H1 (cell line): ENCODE results near the gene MCC. TPM values are rescaled to one million over a fixed set of nuclear protein-coding genes. Genes with fewer than 3 reads are reported as not detected.

Experiments
- CTCF ChIA-PET: fragments of 300-600 bp; sonication (Branson Sonifier 250); formaldehyde crosslinking; loops from one replicate; lab custom pipeline; 2021; ENCODE audit not compliant: partially characterized antibody; lab: Charles Lee
- POLR2A ChIA-PET: fragments of 300-600 bp; sonication (Branson Sonifier 250); formaldehyde crosslinking; loops from one replicate; lab custom pipeline; 2021; ENCODE audit warnings: inconsistent platforms; ENCODE audit not compliant: partially characterized antibody; lab: Charles Lee
- DNase-seq, 2 experiments: peaks; one replicate each; pipeline versions ENCODE4 v3.0.0 to v3.0.0-alpha.2; 2010 to 2022; ENCODE audit warnings: low spot score in 2 of 2, low read depth in 1 of 2, mixed read lengths in 1 of 2
- FAIRE-seq: peaks from 2 replicates; lab custom pipeline; 2011; peaks lifted over from hg19 to GRCh38; lab: Jason Lieb, UNC
- H2AFZ ChIP-seq: 2 replicates; pipeline ENCODE4 v1.8.1; 2012; ENCODE audit warnings: low read length, inconsistent platforms
- H2AK5ac ChIP-seq: 2 replicates; pipeline ENCODE4 v1.6.1; 2013; ENCODE audit warnings: low read depth, low read length
- H2BK120ac ChIP-seq: replicated peaks from 2 replicates; pipeline ENCODE3; 2013; ENCODE audit warnings: low read depth, low read length, inconsistent platforms
- H2BK12ac ChIP-seq: 2 replicates; pipeline ENCODE4 v1.6.1; 2013; ENCODE audit warnings: low read depth, low read length
- H2BK15ac ChIP-seq: 2 replicates; pipeline ENCODE4 v1.6.1; 2013; ENCODE audit warnings: low read length
- H2BK20ac ChIP-seq: 2 replicates; pipeline ENCODE4 v1.6.1; 2013; ENCODE audit warnings: low read length
- H2BK5ac ChIP-seq: 2 replicates; pipeline ENCODE4 v1.6.1; 2013; ENCODE audit warnings: low read depth, low read length
- H3K14ac ChIP-seq: 2 replicates; pipeline ENCODE4 v1.6.1; 2013; ENCODE audit warnings: inconsistent platforms; ENCODE audit not compliant: insufficient read length
- H3K18ac ChIP-seq: 2 replicates; pipeline ENCODE4 v1.6.1; 2013; ENCODE audit warnings: low read length; ENCODE audit errors: extremely low read depth
- H3K23ac ChIP-seq: 2 replicates; pipeline ENCODE4 v1.6.1; 2013; ENCODE audit warnings: inconsistent platforms; ENCODE audit not compliant: insufficient read length
- H3K23me2 ChIP-seq: 2 replicates; pipeline ENCODE4 v1.6.1; 2013; ENCODE audit warnings: low read depth, low read length
- H3K27ac ChIP-seq: 2 replicates; pipeline ENCODE4 v1.6.1; 2011; ENCODE audit warnings: low read depth, low read length, inconsistent platforms
- H3K27me3 ChIP-seq, 4 experiments: replicated peaks in 1 of 4; 1 replicate in 1 of 4; 2 replicates in 3 of 4; pipeline versions ENCODE4 v1.6.1 to v1.8.1; 2011 to 2013; ENCODE audit warnings: low read length in 3 of 4, mild to moderate bottlenecking in 3 of 4, inconsistent platforms in 2 of 4, mixed read lengths in 2 of 4, moderate library complexity in 1 of 4; ENCODE audit not compliant: control insufficient read depth in 3 of 4, insufficient read depth in 3 of 4; ENCODE audit errors: extremely low read depth in 1 of 4
- H3K36me3 ChIP-seq, 4 experiments: 2 replicates each; pipeline versions ENCODE4 v1.6.1 to v1.8.1; 2011 to 2013; ENCODE audit warnings: mild to moderate bottlenecking in 4 of 4, low read length in 3 of 4, moderate library complexity in 2 of 4, control low read depth in 1 of 4, inconsistent platforms in 1 of 4; ENCODE audit not compliant: insufficient read depth in 4 of 4, control insufficient read depth in 2 of 4
- H3K4ac ChIP-seq: replicated peaks from 2 replicates; pipeline ENCODE3; 2013; ENCODE audit warnings: low read length, low read depth, mixed read lengths, inconsistent platforms; ENCODE audit not compliant: insufficient read length
- H3K4me1 ChIP-seq, 4 experiments: replicated peaks in 1 of 4; 1 replicate in 1 of 4; 2 replicates in 3 of 4; pipeline versions ENCODE4 v1.6.1 to v1.8.1; 2011 to 2013; ENCODE audit warnings: low read length in 3 of 4, inconsistent platforms in 2 of 4, mixed read lengths in 1 of 4; ENCODE audit not compliant: insufficient read depth in 4 of 4, control insufficient read depth in 3 of 4
- H3K4me2 ChIP-seq, 2 experiments: 2 replicates each; pipeline versions ENCODE4 v1.6.1 to v1.8.1; 2011 to 2013; ENCODE audit warnings: low read depth in 2 of 2, low read length in 2 of 2, control low read depth in 1 of 2, inconsistent platforms in 1 of 2, mild to moderate bottlenecking in 1 of 2; ENCODE audit not compliant: insufficient read depth in 1 of 2
- H3K4me3 ChIP-seq, 4 experiments: fragments of 200-600, 300-600 bp in 1 of 4; sonication (generic), shearing (Covaris generic), sonication (Bioruptor Twin) in 1 of 4; 2 replicates each; pipeline versions ENCODE4 v1.5.1 to v1.8.1; 2011 to 2016; ENCODE audit warnings: low read length in 4 of 4, low read depth in 3 of 4, control low read depth in 2 of 4, inconsistent platforms in 2 of 4, mild to moderate bottlenecking in 2 of 4, mixed read lengths in 1 of 4, moderate library complexity in 1 of 4; ENCODE audit not compliant: insufficient read depth in 2 of 4; ENCODE audit errors: extremely low read depth in 1 of 4
- H3K56ac ChIP-seq: replicated peaks from 2 replicates; pipeline ENCODE3; 2013; ENCODE audit warnings: low read depth, mild to moderate bottlenecking, mixed read lengths, low read length, inconsistent platforms; ENCODE audit not compliant: insufficient read length
- H3K79me1 ChIP-seq: 2 replicates; pipeline ENCODE4 v1.6.1; 2013; ENCODE audit warnings: low read depth, low read length, control low read depth
- H3K79me2 ChIP-seq, 2 experiments: 2 replicates each; pipeline versions ENCODE4 v1.6.1 to v1.8.1; 2012 to 2013; ENCODE audit warnings: low read length in 2 of 2, mild to moderate bottlenecking in 2 of 2, inconsistent platforms in 1 of 2; ENCODE audit not compliant: insufficient read depth in 2 of 2, control insufficient read depth in 1 of 2
- H3K9ac ChIP-seq, 4 experiments: replicated peaks in 1 of 4; 1 replicate in 1 of 4; 2 replicates in 3 of 4; pipeline versions ENCODE4 v1.6.1 to v1.8.1; 2011 to 2013; ENCODE audit warnings: low read depth in 3 of 4, low read length in 3 of 4, control low read depth in 2 of 4, mild to moderate bottlenecking in 2 of 4, moderate library complexity in 2 of 4, inconsistent platforms in 1 of 4; ENCODE audit errors: extremely low read depth in 1 of 4
- H3K9me3 ChIP-seq, 2 experiments: 2 replicates each; pipeline versions ENCODE4 v1.6.1 to v1.8.1; 2012 to 2013; ENCODE audit warnings: mild to moderate bottlenecking in 2 of 2, moderate library complexity in 2 of 2, control low read depth in 1 of 2, inconsistent platforms in 1 of 2, low read depth in 1 of 2, low read length in 1 of 2, mixed read lengths in 1 of 2; ENCODE audit not compliant: insufficient read depth in 2 of 2
- H4K20me1 ChIP-seq, 2 experiments: replicated peaks in 1 of 2; 2 replicates each; pipeline versions ENCODE3 to v1.8.1; 2011 to 2013; ENCODE audit warnings: inconsistent platforms in 2 of 2, low read length in 2 of 2, mild to moderate bottlenecking in 1 of 2; ENCODE audit not compliant: insufficient read depth in 2 of 2, control insufficient read depth in 1 of 2
- H4K5ac ChIP-seq: 2 replicates; pipeline ENCODE4 v1.6.1; 2013; ENCODE audit warnings: low read length, low read depth, mixed read lengths, inconsistent platforms; ENCODE audit not compliant: insufficient read length
- H4K8ac ChIP-seq: 2 replicates; pipeline ENCODE4 v1.8.0; 2013; ENCODE audit warnings: mild to moderate bottlenecking, moderate library complexity, low read length, inconsistent platforms; ENCODE audit not compliant: insufficient read depth; ENCODE audit errors: extremely low read depth
- H4K91ac ChIP-seq: replicated peaks from 2 replicates; pipeline ENCODE3; 2013; ENCODE audit warnings: low read length, mixed read lengths, inconsistent platforms; ENCODE audit not compliant: insufficient read length
- SP4 ChIP-seq: IDR thresholded peaks from 2 replicates; pipeline ENCODE4 v1.6.1; 2012; ENCODE audit warnings: low read length, inconsistent platforms
- polyA plus RNA-seq, 7 experiments: library from polyadenylated mRNA; depleted of rRNA in 3 of 7; stranded (reverse) in 5 of 7; unstranded in 2 of 7; fragments of >200 nt in 5 of 7; fragments of 200-250 nt in 2 of 7; gene quantifications; 1 replicate in 5 of 7; 2 replicates in 1 of 7; 4 replicates in 1 of 7; pipeline versions ENCODE4 v1.2.1 to v1.2.3, GENCODE V29; 2011 to 2013; ENCODE audit warnings: missing spikeins in 2 of 7, mixed read lengths in 2 of 7
- total RNA-seq: library from RNA; stranded (reverse); fragmentation: NEBNext Ultra II Directional; extraction: Animal tissue kit (Norgen Biotek cat#: 25700); gene quantifications from 2 replicates; pipeline ENCODE4 v1.2.1, GENCODE V29; 2021

The MCC gene
- total and polyA plus RNA-seq, 2 of the 8 experiments (the other 6 are each of a cell fraction or from before 2014, with no cell fraction given): 2.6 to 18.3 TPM

GRCh38 chr5:113507601-113508000 is 19.3 kb upstream of the MCC start:
- Histone ChIP-seq H3K56ac (no peak overlapping the region), H4K5ac (no peak overlapping the region), H3K9ac (no peak overlapping the region), H2BK15ac (no peak overlapping the region), H3K27me3 (no peaks in the 10 kb centered on the region), H4K91ac (no peak overlapping the region), H2AK5ac (no peak overlapping the region), H4K8ac (no peak overlapping the region), H2BK5ac (no peak overlapping the region), H3K23me2 (no peaks in the 10 kb centered on the region), H3K14ac (no peak overlapping the region), H3K4me1 (no peaks in the 10 kb centered on the region), H3K9me3 (no peaks in the 10 kb centered on the region), H2BK20ac (no peak overlapping the region), H2BK120ac (no peak overlapping the region), H2BK12ac (no peak overlapping the region), H3K18ac (no peak overlapping the region), H3K79me1 (no peaks in the 10 kb centered on the region), H4K20me1 (no peaks in the 10 kb centered on the region)
- CTCF ChIA-PET: interaction anchor here (3.0 kb wide), 1 partner anchor 128 kb away, joined by 7 read pairs; no protein-coding TSS in a partner anchor
- POLR2A ChIA-PET: no interaction called here
- FAIRE-seq (no peak), DNase-seq (no peak)
- TF ChIP-seq SP4: no peak
- TF ChIP-seq, all 59 proteins: peak for 0
- H3K4me3 ChIP-seq: no peak overlapping the region
- no peak overlapping the region for H3K23ac ChIP-seq
- H2AFZ ChIP-seq: no peak overlapping the region
- H3K36me3 ChIP-seq: no peaks in the 10 kb centered on the region
- H3K27ac ChIP-seq: no peak overlapping the region
- no peak overlapping the region for H3K4ac ChIP-seq
- no peak overlapping the region for H3K4me2 ChIP-seq
- H3K79me2 ChIP-seq: no peaks in the 10 kb centered on the region
